ENCODE measurements around the gene IPO7.

The IPO7 gene

DNA sequence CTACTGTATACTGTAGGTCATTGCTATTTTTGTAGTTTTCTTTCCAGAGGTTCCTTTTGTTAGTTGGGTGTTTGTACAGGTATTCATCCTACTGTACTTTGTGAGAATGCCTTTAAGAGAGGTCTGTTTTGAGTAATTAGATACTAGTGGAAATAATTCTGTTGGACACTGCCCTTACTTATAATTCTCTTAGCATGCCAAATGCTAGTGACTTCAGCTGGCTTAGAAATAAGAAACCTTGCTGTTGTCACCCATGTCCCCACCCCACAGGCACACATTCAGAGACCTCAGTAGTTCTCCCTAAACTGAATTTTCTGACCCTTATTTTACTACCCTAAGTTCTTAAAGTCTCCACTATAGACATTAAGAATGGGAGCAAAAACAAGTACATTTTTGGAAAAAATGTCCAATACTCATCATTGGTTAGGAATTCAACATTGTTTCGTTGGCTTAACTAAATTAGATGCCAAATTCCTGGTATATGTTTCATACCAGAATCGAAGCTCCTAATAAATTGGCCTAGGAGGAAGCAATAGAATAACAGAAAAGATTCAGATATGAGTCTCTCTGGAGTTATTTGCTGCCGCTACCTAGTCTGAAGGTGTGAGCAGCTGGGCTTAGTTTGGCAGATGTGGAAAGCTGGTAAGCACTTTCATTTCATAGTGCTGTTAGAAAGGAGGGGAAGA, 104.8 kb downstream of the IPO7 start:
- TF ChIP-seq, protein P1, sequence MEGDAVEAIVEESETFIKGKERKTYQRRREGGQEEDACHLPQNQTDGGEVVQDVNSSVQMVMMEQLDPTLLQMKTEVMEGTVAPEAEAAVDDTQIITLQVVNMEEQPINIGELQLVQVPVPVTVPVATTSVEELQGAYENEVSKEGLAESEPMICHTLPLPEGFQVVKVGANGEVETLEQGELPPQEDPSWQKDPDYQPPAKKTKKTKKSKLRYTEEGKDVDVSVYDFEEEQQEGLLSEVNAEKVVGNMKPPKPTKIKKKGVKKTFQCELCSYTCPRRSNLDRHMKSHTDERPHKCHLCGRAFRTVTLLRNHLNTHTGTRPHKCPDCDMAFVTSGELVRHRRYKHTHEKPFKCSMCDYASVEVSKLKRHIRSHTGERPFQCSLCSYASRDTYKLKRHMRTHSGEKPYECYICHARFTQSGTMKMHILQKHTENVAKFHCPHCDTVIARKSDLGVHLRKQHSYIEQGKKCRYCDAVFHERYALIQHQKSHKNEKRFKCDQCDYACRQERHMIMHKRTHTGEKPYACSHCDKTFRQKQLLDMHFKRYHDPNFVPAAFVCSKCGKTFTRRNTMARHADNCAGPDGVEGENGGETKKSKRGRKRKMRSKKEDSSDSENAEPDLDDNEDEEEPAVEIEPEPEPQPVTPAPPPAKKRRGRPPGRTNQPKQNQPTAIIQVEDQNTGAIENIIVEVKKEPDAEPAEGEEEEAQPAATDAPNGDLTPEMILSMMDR (conservative IDR thresholded peaks at IDR 0.05; ENCODE audit: low read length), result no peak
- TF ChIP-seq EZH2phosphoT487 (IDR thresholded peaks at IDR 0.05; ENCODE audit: borderline replicate concordance), result no peak
- Histone ChIP-seq H3K9ac (ENCODE audit: low read depth, low read length, poor library complexity, severe bottlenecking) (no peak overlapping the region), H3K4me3 (ENCODE audit: low read length, poor library complexity, severe bottlenecking) (no peak overlapping the region), H3K4me2 (ENCODE audit: low read depth, low read length, poor library complexity, severe bottlenecking) (no peak overlapping the region), H4K20me1 (ENCODE audit: insufficient read depth, low read length, poor library complexity, severe bottlenecking) (no peaks in the 10 kb centered on the region), H3K9me2 (replicated peaks; ENCODE audit: low read depth, low read length) (no peaks in the 10 kb centered on the region), H3K27me3 (ENCODE audit: insufficient read depth, low read length, poor library complexity, severe bottlenecking) (no peaks in the 10 kb centered on the region), H3K36me3 (ENCODE audit: insufficient read depth, low read length) (peaks cover 6% of the 10 kb centered on the region; the same call in 1 of the 2 replicates), H3K4me1 (ENCODE audit: insufficient read depth, low read length, poor library complexity, severe bottlenecking) (no peaks in the 10 kb centered on the region), H2AFZ (ENCODE audit: low read length) (no peak overlapping the region), H3K79me2 (ENCODE audit: insufficient read depth, low read length) (no peaks in the 10 kb centered on the region), H3K9me3 (ENCODE audit: insufficient read depth, low read depth, low read length) (no peaks in the 10 kb centered on the region), H3F3A (ENCODE audit: low read depth) (no peaks in the 10 kb centered on the region)

DNA sequence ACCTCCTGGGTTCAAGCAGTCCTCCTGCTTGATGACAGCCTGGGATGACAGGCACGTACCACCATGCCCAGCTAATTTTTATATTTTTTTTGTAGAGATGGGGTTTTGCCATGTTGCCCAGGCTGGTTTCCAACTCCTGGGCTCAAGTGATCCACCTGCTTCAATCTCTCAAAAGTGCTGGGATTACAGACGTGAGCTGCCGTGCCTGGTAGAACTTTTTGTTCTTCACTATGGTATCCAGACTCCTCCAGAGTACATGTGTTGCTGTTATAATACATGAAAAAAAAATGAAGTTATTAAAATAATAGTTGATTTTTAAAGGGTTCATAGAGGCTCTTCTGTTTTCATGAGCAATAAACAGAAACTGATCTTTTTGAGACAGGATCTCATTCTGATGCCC, 105.9 kb downstream of the IPO7 start:
- no peaks in the 10 kb centered on the region for H3F3A ChIP-seq (ENCODE audit: low read depth)
- H3K27me3 ChIP-seq (ENCODE audit: insufficient read depth, low read length, poor library complexity, severe bottlenecking), result no peaks in the 10 kb centered on the region
- H3K4me3 ChIP-seq (ENCODE audit: low read length, poor library complexity, severe bottlenecking), result no peak overlapping the region
- H3K9ac ChIP-seq (ENCODE audit: low read depth, low read length, poor library complexity, severe bottlenecking), result no peak overlapping the region
- H3K9me3 ChIP-seq (ENCODE audit: insufficient read depth, low read depth, low read length), result no peaks in the 10 kb centered on the region
- H3K4me1 ChIP-seq (ENCODE audit: insufficient read depth, low read length, poor library complexity, severe bottlenecking), result no peaks in the 10 kb centered on the region
- no peak overlapping the region for H2AFZ ChIP-seq (ENCODE audit: low read length)
- H3K36me3 ChIP-seq (ENCODE audit: insufficient read depth, low read length), result peaks cover 18% of the 10 kb centered on the region; the same call in 1 of the 2 replicates
- H3K9me2 ChIP-seq (replicated peaks; ENCODE audit: low read depth, low read length), result no peaks in the 10 kb centered on the region
- H3K4me2 ChIP-seq (ENCODE audit: low read depth, low read length, poor library complexity, severe bottlenecking), result no peak overlapping the region
- no peaks in the 10 kb centered on the region for H4K20me1 ChIP-seq (ENCODE audit: insufficient read depth, low read length, poor library complexity, severe bottlenecking)
- no peaks in the 10 kb centered on the region for H3K79me2 ChIP-seq (ENCODE audit: insufficient read depth, low read length)
- no peak for TF ChIP-seq EZH2phosphoT487 (IDR thresholded peaks at IDR 0.05; ENCODE audit: borderline replicate concordance)
- TF ChIP-seq, protein P1 (conservative IDR thresholded peaks at IDR 0.05; ENCODE audit: low read length), result no peak

DNA sequence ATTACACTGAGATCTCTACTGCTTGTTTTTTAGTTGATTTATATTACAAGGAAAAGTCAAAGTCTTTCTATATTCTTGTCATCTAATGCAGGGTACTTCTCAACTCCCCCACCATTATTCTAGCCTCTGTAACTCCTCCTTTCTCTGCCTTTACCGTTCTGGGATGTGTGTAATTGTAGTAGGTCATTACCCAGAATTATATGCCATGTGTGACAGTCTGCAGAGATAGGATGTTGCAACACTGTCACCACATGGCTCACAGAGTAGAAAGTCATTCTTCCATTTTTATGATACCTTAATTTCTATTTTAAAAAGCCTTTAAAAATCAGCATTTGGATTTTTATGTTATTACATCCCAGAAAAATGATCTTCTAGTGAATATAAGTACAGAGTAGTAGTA, 109.0 kb downstream of the IPO7 start:
- H3K27me3 ChIP-seq (ENCODE audit: insufficient read depth, low read length, poor library complexity, severe bottlenecking), result no peaks in the 10 kb centered on the region
- no peak overlapping the region for H2AFZ ChIP-seq (ENCODE audit: low read length)
- no peaks in the 10 kb centered on the region for H4K20me1 ChIP-seq (ENCODE audit: insufficient read depth, low read length, poor library complexity, severe bottlenecking)
- no peaks in the 10 kb centered on the region for H3F3A ChIP-seq (ENCODE audit: low read depth)
- no peaks in the 10 kb centered on the region for H3K9me2 ChIP-seq (replicated peaks; ENCODE audit: low read depth, low read length)
- no peaks in the 10 kb centered on the region for H3K9me3 ChIP-seq (ENCODE audit: insufficient read depth, low read depth, low read length)
- H3K36me3 ChIP-seq (ENCODE audit: insufficient read depth, low read length), result peaks cover 38% of the 10 kb centered on the region; the same call in 1 of the 2 replicates
- H3K9ac ChIP-seq (ENCODE audit: low read depth, low read length, poor library complexity, severe bottlenecking), result no peak overlapping the region
- no peaks in the 10 kb centered on the region for H3K79me2 ChIP-seq (ENCODE audit: insufficient read depth, low read length)
- H3K4me3 ChIP-seq (ENCODE audit: low read length, poor library complexity, severe bottlenecking), result no peak overlapping the region
- H3K4me2 ChIP-seq (ENCODE audit: low read depth, low read length, poor library complexity, severe bottlenecking), result no peak overlapping the region
- no peak for TF ChIP-seq EZH2phosphoT487 (IDR thresholded peaks at IDR 0.05; ENCODE audit: borderline replicate concordance)
- TF ChIP-seq, protein P1 (conservative IDR thresholded peaks at IDR 0.05; ENCODE audit: low read length), result no peak
- no peaks in the 10 kb centered on the region for H3K4me1 ChIP-seq (ENCODE audit: insufficient read depth, low read length, poor library complexity, severe bottlenecking)
